HEK293 (cell line): ENCODE results near the gene METTL8.

Experiments used
- CTCF ChIA-PET: fragments of 350-600 bp; formaldehyde crosslinking; extraction: SDS; loops from one replicate; lab custom pipeline; 2021; ENCODE audit warnings: antibody characterized with exemption; lab: Yijun Ruan, JAX
- POLR2A ChIA-PET: fragments of 300-600 bp; formaldehyde crosslinking; extraction: SDS; loops from one replicate; lab custom pipeline; 2020; ENCODE audit warnings: antibody characterized with exemption, inconsistent platforms; lab: Yijun Ruan, JAX
- H3K27ac ChIP-seq: fragments of 200-500 bp; sonication (Bioruptor generic); 2 replicates; pipeline ENCODE4 v1.5.1; 2014; ENCODE audit warnings: low read depth, low read length, control low read depth, inconsistent platforms; ENCODE audit errors: extremely low read depth
- H3K36me3 ChIP-seq, 2 experiments: fragments of 200-500 bp in 1 of 2; sonication (Bioruptor generic) in 1 of 2; 1 replicate in 1 of 2; 2 replicates in 1 of 2; pipeline ENCODE4 v1.5.1; 2014 to 2017; ENCODE audit warnings: inconsistent platforms in 2 of 2, low read length in 2 of 2; ENCODE audit not compliant: control insufficient read depth in 2 of 2, insufficient read depth in 1 of 2
- H3K4me1 ChIP-seq: fragments of 200-500 bp; sonication (Bioruptor generic); 2 replicates; pipeline ENCODE4 v1.5.1; 2014; ENCODE audit warnings: mild to moderate bottlenecking, low read length, inconsistent platforms; ENCODE audit not compliant: control insufficient read depth, insufficient read depth
- H3K4me3 ChIP-seq: 2 replicates; pipeline ENCODE4 v1.5.1; 2011; ENCODE audit warnings: low read depth, mild to moderate bottlenecking, control low read depth, low read length, moderate library complexity
- H3K9me3 ChIP-seq: fragments of 200-500 bp; sonication (Bioruptor generic); 2 replicates; pipeline ENCODE4 v1.5.1; 2014; ENCODE audit warnings: low read depth, low read length, inconsistent platforms; ENCODE audit not compliant: control insufficient read depth, insufficient read depth
- GLI2 ChIP-seq: fragments of 450-650 bp; formaldehyde crosslinking; IDR thresholded peaks from 2 replicates; pipeline ENCODE4; 2017; ENCODE audit warnings: missing biosample characterization, missing genetic modification characterization, low read depth, borderline replicate concordance
- GLI4 ChIP-seq: fragments of 450-650 bp; formaldehyde crosslinking; IDR thresholded peaks from 2 replicates; pipeline ENCODE4 v1.5.1; 2016; ENCODE audit warnings: missing biosample characterization, missing genetic modification characterization
- SETDB1 ChIP-seq: IDR thresholded peaks from one replicate; pipeline ENCODE4 v1.6.1; 2017; ENCODE audit warnings: mild to moderate bottlenecking, low read length, moderate library complexity, mixed read lengths; ENCODE audit not compliant: insufficient read length
- ZBTB8A ChIP-seq: fragments of 450-650 bp; formaldehyde crosslinking; IDR thresholded peaks from 2 replicates; pipeline ENCODE4 v1.5.1; 2016; ENCODE audit warnings: missing biosample characterization, missing genetic modification characterization
- ZNF114 ChIP-seq: fragments of 450-650 bp; formaldehyde crosslinking; IDR thresholded peaks from 2 replicates; pipeline ENCODE4 v1.5.0; 2017; ENCODE audit warnings: missing biosample characterization, missing genetic modification characterization
- ZNF133 ChIP-seq: fragments of 450-650 bp; formaldehyde crosslinking; IDR thresholded peaks from 2 replicates; pipeline ENCODE4 v1.5.1; 2016; ENCODE audit warnings: missing biosample characterization, missing genetic modification characterization
- ZNF174 ChIP-seq: fragments of 450-650 bp; formaldehyde crosslinking; IDR thresholded peaks from 2 replicates; pipeline ENCODE4 v1.5.0; 2017; ENCODE audit warnings: missing biosample characterization, mild to moderate bottlenecking, missing genetic modification characterization
- ZNF18 ChIP-seq: fragments of 450-650 bp; formaldehyde crosslinking; IDR thresholded peaks from 2 replicates; pipeline ENCODE4 v1.5.1; 2016; ENCODE audit warnings: missing biosample characterization, missing genetic modification characterization
- ZNF221 ChIP-seq: fragments of 450-650 bp; formaldehyde crosslinking; IDR thresholded peaks from 2 replicates; pipeline ENCODE4 v1.5.1; 2017; ENCODE audit warnings: missing biosample characterization, missing genetic modification characterization, borderline replicate concordance
- ZNF23 ChIP-seq: fragments of 450-650 bp; formaldehyde crosslinking; IDR thresholded peaks from 2 replicates; pipeline ENCODE4 v1.5.1; 2016; ENCODE audit warnings: missing biosample characterization, missing genetic modification characterization, borderline replicate concordance
- ZNF24 ChIP-seq: fragments of 450-650 bp; formaldehyde crosslinking; IDR thresholded peaks from 2 replicates; pipeline ENCODE4 v1.5.1; 2016; ENCODE audit warnings: missing biosample characterization, missing genetic modification characterization
- ZNF398 ChIP-seq: fragments of 450-650 bp; formaldehyde crosslinking; IDR thresholded peaks from 2 replicates; pipeline ENCODE4 v1.5.1; 2017; ENCODE audit warnings: missing biosample characterization, missing genetic modification characterization
- ZNF404 ChIP-seq: fragments of 450-650 bp; formaldehyde crosslinking; IDR thresholded peaks from 2 replicates; pipeline ENCODE4 v1.5.1; 2017; ENCODE audit warnings: missing biosample characterization, missing genetic modification characterization
- ZNF530 ChIP-seq: fragments of 450-650 bp; formaldehyde crosslinking; IDR thresholded peaks from 2 replicates; pipeline ENCODE4 v1.5.1; 2016; ENCODE audit warnings: low read depth, missing biosample characterization, missing genetic modification characterization
- ZNF555 ChIP-seq: fragments of 450-650 bp; formaldehyde crosslinking; conservative IDR thresholded peaks from 2 replicates; pipeline ENCODE4 v1.5.1; 2017; ENCODE audit warnings: missing biosample characterization, mild to moderate bottlenecking, missing genetic modification characterization, inconsistent platforms
- ZNF621 ChIP-seq: fragments of 450-650 bp; formaldehyde crosslinking; IDR thresholded peaks from 2 replicates; pipeline ENCODE4 v1.5.1; 2017; ENCODE audit warnings: missing biosample characterization, missing genetic modification characterization
- ZNF623 ChIP-seq: fragments of 450-650 bp; formaldehyde crosslinking; IDR thresholded peaks from 2 replicates; pipeline ENCODE4 v1.5.1; 2016; ENCODE audit warnings: missing biosample characterization, missing genetic modification characterization
- ZSCAN4 ChIP-seq: fragments of 450-650 bp; formaldehyde crosslinking; IDR thresholded peaks from 2 replicates; pipeline ENCODE4 v1.5.1; 2017; ENCODE audit warnings: missing biosample characterization, missing genetic modification characterization
- ZSCAN5A ChIP-seq: fragments of 450-650 bp; formaldehyde crosslinking; IDR thresholded peaks from 2 replicates; pipeline ENCODE4 v1.5.1; 2016; ENCODE audit warnings: missing biosample characterization, missing genetic modification characterization
- TF ChIP-seq, protein P1 (sequence below): fragments of 450-650 bp; formaldehyde crosslinking; IDR thresholded peaks from 2 replicates; pipeline ENCODE4 v1.5.1; 2016; ENCODE audit warnings: missing biosample characterization, missing genetic modification characterization

The METTL8 gene

GRCh38 chr2:171325886-171326585, 107.8 kb downstream of the METTL8 start (continued):
- TF ChIP-seq ZSCAN4 (tag by site-specific recombination), result no peak
- no peak for TF ChIP-seq ZNF404
- TF ChIP-seq ZNF623 (tag by site-specific recombination), result no peak
- TF ChIP-seq ZNF23 (tag by site-specific recombination), result no peak
- no peak for TF ChIP-seq ZNF18
- no peak for TF ChIP-seq ZNF530 (tag by site-specific recombination)
- no peak for TF ChIP-seq GLI4

GRCh38 chr2:171323971-171324528, 109.7 kb downstream of the METTL8 start:
- no peak overlapping the region for H3K27ac ChIP-seq
- H3K4me3 ChIP-seq, result no peak overlapping the region
- POLR2A ChIA-PET, result no interaction called here
- TF ChIP-seq ZNF24, result no peak
- no peak for TF ChIP-seq ZNF133 (tag by site-specific recombination)
- TF ChIP-seq SETDB1, result no peak
- no peak for TF ChIP-seq ZSCAN5A (tag by site-specific recombination)
- no peak for TF ChIP-seq ZNF621 (tag by site-specific recombination)
- no peak for TF ChIP-seq ZNF555 (tag by site-specific recombination)
- TF ChIP-seq, protein P1, sequence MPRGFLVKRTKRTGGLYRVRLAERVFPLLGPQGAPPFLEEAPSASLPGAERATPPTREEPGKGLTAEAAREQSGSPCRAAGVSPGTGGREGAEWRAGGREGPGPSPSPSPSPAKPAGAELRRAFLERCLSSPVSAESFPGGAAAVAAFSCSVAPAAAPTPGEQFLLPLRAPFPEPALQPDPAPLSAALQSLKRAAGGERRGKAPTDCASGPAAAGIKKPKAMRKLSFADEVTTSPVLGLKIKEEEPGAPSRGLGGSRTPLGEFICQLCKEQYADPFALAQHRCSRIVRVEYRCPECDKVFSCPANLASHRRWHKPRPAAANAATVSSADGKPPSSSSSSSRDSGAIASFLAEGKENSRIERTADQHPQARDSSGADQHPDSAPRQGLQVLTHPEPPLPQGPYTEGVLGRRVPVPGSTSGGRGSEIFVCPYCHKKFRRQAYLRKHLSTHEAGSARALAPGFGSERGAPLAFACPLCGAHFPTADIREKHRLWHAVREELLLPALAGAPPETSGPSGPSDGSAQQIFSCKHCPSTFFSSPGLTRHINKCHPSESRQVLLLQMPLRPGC, result no peak
- TF ChIP-seq ZNF174 (tag by site-specific recombination), result no peak
- H3K9me3 ChIP-seq, result no peaks in the 10 kb centered on the region
- H3K4me1 ChIP-seq, result no peaks in the 10 kb centered on the region
- CTCF ChIA-PET, result interaction anchor here (0.7 kb wide), 1 partner anchor 252 kb away, joined by 3 read pairs; no protein-coding TSS in a partner anchor
- peaks cover 0 to 15% of the 10 kb centered on the region in 2 experiments; a peak in 2 of 3 replicates for H3K36me3 ChIP-seq

DNA sequence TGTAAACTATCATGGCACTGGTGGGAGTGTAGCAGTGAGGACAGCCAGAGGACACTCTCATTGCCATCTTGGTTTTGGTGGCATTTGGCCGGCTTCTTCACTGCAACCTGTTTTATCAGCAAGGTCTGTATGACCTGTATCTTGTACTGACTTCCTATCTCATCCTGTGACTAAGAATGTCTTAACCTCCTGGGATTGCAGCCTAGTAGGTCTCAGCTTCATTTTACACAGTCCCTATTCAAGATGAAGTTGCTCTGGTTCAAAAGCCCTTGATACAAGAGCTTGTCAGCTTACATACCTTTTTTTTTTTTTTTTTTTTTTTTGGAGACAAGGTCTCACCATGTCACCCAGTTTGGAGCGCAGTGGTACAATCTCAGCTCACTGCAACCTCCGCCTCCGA, 110.9 kb downstream of the METTL8 start:
- POLR2A ChIA-PET, result no interaction called here
- peaks cover 0 to 15% of the 10 kb centered on the region in 2 experiments; a peak in 2 of 3 replicates for H3K36me3 ChIP-seq
- H3K4me1 ChIP-seq, result no peaks in the 10 kb centered on the region
- CTCF ChIA-PET, result no interaction called here
- no peak overlapping the region for H3K4me3 ChIP-seq
- no peaks in the 10 kb centered on the region for H3K9me3 ChIP-seq
- no peak overlapping the region for H3K27ac ChIP-seq
- TF ChIP-seq ZNF398 (tag by site-specific recombination) (no peak), ZNF114 (tag by site-specific recombination) (no peak), ZBTB8A (tag by site-specific recombination) (no peak), ZNF221 (tag by site-specific recombination) (no peak), GLI2 (no peak)
